C4-2B (cell line): Measurements from ENCODE around the gene U2AF1.
"Not testable (repeated sequence)": the region's sequence is repeated elsewhere in the genome, so short reads cannot be mapped to it uniquely, and the experiment has no call there.

Experiments used
- CTCF ChIP-seq: fragments of 450-650 bp; conservative IDR thresholded peaks from 2 replicates; pipeline ENCODE4 v1.5.1; 2017; ENCODE audit warnings: mild to moderate bottlenecking
- ZFX ChIP-seq: fragments of 450-650 bp; IDR thresholded peaks from 2 replicates; pipeline ENCODE4 v1.6.1; 2017

- not testable (repeated sequence) for TF ChIP-seq CTCF, ZFX
Measured at GRCh38 chr21:43134520-43134919, 27.1 kb upstream of the U2AF1 start.
